Activated CD8-positive, alpha-beta memory T cell treated with anti-CD3 and anti-CD28 coated beads for 24 hours (primary cell): ENCODE results near the gene GSN.

Source experiments
- DNase-seq: peaks from one replicate; pipeline ENCODE4 v3.0.0-alpha.2; 2020

Gene GSN

DNA sequence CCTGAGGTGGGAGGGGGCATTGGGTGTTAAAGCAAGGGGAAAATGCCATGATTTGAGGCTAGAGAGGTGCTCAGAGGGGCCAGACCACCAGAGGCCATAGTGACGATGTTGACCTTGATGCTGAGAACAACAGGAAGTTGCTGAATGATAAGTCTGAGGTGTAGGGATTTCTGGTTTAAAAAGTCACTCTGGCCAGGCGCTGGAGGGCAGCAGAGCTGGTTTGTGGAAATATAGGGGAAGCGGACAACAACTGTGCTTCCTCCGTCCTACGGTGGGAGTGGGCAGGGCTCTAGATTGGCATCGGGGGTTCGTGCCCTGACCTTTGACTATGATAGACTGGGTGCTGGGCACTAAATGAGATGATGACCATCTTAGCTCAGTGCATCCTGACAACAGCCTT lies 57.4 kb downstream of the GSN start:
- DNase-seq, result no peak

- no peak for DNase-seq
Measured at GRCh38 chr9:121326130-121326838, 58.3 kb downstream of the GSN start.

- DNase-seq, result no peak
Measured at GRCh38 chr9:121326901-121327613, 59.1 kb downstream of the GSN start.

GRCh38 chr9:121328476-121328875 lies 60.5 kb downstream of the GSN start:
- no peak for DNase-seq

- no peak for DNase-seq
Measured at GRCh38 chr9:121328876-121329681, 61.1 kb downstream of the GSN start.

DNA sequence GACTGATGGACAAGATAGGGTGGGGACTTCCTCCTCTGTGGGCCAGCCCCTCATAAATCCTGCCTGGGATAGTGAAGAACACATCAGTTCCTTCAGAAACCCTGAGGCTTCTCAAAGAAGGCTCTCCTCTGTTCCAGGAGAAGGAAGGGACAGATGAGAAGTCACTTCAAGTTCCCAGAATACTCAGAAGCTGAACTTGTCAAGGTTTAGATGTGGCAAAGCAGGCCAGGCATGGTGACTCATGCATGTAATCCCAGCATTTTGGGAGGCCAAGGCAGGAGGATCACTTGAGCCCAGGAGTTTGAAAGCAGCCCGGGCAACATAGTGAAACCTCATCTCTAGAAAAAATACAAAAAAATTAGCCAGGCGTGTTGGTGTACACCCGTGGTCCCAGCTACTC lies 63.6 kb downstream of the GSN start:
- DNase-seq, result no peak

DNA sequence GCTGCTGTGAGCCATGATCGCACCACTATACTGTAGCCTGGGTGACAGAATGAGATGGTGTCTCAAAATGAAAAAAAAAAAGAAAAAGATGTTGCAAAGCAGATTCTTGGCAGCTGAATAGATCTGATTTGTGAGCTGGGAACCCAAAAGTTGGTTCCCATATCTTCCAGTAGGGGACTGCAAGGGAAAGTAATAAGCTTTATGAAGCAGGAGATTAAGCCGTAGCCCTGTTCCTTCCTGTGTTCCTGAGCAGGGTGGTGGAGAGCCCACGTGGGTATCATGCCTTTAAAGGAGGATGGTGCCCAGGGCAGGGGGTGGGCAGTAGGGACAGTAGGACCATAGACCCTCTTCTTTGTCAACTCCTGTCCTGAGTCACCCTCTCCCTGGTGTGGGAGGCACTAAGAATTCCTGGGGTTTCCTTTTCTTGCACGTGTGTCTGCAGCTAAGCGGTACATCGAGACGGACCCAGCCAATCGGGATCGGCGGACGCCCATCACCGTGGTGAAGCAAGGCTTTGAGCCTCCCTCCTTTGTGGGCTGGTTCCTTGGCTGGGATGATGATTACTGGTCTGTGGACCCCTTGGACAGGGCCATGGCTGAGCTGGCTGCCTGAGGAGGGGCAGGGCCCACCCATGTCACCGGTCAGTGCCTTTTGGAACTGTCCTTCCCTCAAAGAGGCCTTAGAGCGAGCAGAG lies 64.2 kb downstream of the GSN start:
- no peak for DNase-seq

DNA sequence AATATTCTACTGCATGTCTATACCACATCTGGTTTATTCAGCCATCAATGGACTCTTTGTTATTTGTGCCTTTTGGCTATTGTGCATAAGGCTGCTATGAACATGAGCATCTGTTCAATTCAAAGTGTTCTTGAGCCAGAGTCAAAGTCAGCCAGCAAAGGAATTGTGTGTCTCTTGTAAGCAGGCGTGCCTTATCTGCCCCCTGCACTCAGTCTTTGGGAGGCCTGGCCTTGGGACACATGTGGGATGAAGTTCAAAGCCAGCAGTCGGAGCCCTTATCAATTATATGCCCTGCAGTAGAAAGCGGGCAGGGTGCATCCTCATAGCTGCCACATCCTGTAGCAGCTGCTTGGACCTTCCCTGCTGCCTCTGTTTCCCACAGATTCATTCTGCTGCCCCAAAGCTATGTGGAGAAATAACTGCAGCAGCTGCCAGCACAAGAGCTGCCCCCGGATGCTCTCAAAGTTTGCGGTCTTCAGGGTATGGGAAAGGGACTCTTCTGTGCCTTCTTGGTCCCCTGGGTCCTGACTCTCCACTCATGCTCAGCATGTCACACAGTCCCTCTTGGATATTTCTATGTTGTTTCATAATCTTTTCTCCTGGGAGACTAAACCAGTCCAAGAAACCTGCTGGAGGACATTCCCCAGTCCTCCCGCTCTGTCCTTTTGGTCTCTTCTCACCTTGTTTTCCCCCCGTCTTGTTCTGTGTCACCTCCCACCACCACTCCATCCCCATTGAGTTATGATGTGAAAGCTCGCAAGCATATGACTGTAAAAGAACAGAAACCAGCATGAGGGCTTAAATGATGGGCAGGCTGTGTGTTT lies 66.2 kb downstream of the GSN start:
- no peak for DNase-seq

DNA sequence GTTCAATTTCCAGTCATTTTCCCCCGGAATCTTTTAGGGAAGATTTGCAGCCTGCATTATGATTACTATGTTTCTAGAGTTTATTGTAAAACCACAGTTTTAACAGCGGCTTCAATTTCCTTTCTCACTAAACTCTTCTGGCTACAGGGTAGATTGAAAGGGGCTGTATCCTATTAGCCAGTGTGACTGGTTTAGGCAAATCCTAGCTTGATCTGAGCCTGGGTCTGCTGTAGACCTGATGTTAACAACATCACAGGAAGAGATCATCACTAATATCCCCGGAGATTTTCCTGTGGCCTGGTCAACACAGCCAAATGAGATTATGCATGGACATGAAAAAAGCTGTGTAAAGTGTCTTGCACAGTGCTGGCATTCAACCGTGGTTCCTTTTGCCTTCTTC lies 68.7 kb downstream of the GSN start:
- no peak for DNase-seq

DNA sequence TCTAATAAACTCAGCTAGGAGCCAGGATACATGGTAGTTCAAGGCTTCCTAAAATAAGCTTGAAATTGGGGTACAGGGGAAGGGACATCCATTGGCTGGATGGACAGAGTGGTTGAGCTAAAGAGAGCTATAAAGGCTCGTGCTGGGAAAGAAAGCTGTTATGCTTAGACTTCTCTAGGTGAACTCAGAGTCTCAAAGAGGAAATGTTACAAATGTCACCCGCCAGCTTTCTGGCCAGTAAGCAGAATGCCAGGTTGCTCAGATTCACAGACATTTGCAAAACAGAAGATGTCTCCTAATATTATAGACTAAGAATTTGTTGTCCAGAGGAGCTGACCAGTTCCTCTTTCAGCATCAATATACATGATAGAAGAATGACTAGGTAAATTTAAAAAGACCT lies 71.5 kb downstream of the GSN start:
- no peak for DNase-seq

- no peak for DNase-seq
Measured at GRCh38 chr9:121340676-121341392, 72.9 kb downstream of the GSN start.

DNA sequence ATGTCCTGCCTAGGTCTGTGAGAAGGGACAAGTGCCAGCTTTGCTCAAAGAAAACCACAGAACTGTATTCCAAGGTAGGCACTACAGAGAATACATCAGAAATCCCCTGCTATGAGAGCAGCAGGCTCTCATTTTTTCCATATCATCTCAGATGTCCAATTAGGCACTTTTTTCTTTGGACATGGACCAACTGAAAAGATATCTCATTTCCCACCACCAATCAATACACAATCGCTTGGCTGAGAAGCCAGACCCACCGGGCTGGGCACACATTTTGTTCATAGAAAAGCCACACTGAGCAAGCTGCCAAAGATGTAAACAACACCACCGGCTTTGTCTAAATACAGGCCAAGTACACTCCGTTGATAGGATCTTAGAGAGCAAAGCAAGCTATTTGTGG lies 76.2 kb downstream of the GSN start:
- no peak for DNase-seq

DNA sequence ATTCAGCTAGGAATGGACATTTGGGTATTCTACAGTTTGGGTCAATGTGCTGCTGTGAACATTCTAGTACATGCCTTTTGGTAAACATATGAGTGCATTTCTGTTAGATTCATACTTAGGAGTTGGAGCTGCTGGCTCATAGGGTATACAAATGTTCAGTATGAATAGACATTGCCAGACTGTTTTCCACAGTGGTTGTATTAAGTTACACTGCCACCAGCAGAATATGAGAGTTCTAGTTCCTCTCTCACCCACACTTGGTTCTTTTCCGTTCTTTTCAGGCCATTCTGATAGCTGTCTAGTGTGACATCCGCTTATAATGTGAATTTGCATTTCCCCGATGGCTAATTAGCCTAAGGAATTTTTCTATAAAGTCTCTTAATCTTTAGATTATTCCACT lies 77.1 kb downstream of the GSN start:
- no peak for DNase-seq

DNA sequence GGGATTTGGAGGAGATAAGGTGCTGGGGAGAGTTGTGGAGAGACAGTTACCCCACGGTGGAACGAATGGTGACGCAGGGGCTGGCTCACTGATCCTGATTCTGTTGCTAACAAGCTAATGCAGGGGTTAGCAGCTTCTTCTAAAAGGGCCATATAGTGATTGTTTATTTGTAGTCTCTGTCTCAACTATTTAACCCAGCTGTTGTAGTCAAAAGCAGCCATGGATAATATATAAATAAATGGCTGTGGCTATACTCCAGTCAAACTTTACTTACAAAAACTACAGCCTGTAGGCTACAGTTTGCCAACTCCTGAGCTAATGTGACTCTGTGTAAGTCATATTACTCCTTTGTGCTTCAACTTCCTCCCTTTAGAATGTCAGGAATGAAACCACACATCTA lies 80.3 kb downstream of the GSN start:
- no peak for DNase-seq

GRCh38 chr9:121349009-121349408 lies 81.0 kb downstream of the GSN start:
- no peak for DNase-seq

- no peak for DNase-seq
Measured at GRCh38 chr9:121350036-121350435, 82.1 kb downstream of the GSN start.

DNA sequence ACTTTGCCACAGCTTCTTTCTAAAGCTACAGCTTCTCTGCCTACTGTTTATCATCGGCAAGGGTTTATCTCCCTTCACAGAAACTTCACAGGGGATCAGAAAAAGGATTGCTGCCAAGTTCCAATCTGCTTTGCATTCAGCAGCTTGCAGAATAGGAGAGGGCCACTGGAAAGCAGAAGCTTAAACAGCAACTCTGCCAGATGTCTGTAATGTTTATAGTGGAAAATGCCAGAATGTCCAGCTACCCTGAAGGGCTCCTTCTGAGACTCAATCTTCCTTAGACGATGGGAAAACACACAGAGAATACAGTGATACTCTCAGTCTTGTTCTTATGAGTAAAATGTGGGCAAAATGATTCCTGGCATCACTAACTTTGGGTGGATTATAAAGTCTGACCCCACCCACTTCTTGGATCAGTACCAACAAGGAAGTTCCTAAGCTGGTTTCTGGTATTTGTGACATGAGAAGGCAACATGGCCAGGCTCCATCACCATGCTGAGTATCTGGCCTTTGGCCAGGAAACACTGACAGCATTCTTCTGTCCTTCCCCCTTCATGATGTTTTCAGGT lies 83.1 kb downstream of the GSN start:
- DNase-seq, result no peak

DNA sequence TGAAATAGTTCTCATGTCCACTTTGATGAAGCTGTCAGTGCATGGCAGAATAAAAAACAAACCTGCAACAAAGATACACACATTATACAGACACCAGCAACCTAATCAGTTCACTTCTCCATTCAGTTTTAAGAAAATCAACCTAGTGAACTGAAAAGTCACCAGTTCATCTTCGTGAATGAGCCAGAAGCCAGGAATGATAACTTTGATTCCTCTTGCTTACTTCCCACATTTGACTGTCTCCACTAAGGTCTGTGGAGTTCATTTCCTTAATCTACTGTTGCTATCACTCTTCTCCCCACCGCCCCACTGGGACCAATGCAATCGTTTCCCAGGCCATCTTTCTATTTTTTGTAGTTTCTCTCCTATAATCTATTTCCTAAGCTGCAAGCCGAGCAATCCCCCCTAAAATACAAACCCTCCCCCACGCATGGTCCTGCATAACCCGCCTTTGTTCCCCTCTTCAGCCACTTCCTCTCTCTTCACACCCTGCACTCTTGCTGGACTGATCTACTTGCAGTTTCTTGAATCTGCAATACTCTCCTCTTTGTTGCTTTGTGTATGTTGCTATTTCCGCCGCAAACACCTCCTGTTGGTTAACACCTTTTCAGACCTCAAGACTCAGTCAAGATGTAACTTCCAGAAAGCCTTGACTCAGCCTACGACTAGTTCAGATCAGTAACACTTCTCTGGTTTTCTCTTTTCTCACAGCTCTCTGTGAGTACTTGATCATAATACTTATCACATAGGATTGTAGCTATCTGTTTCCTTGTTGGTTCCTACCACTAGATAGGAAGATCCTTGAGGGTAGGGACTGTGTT lies 85.5 kb downstream of the GSN start:
- DNase-seq, result peak; percentile 67

GRCh38 chr9:121354141-121354540 lies 86.2 kb downstream of the GSN start:
- DNase-seq, result no peak

- no peak for DNase-seq
Measured at GRCh38 chr9:121354762-121355161, 86.8 kb downstream of the GSN start.
